Fibroblast of skin of right quadriceps (primary cell): ENCODE data around the gene WDR91.

Source experiments
- DNase-seq: peaks from one replicate; pipeline ENCODE4 v3.0.0-alpha.2; 2013

The WDR91 gene

GRCh38 chr7:135195968-135196629, 15.2 kb downstream of the WDR91 start:
- no peak for DNase-seq

GRCh38 chr7:135195156-135195555, 16.2 kb downstream of the WDR91 start:
- DNase-seq = no peak

- DNase-seq = peak; percentile 24
Measured at GRCh38 chr7:135194494-135195095, 16.7 kb downstream of the WDR91 start.

DNA sequence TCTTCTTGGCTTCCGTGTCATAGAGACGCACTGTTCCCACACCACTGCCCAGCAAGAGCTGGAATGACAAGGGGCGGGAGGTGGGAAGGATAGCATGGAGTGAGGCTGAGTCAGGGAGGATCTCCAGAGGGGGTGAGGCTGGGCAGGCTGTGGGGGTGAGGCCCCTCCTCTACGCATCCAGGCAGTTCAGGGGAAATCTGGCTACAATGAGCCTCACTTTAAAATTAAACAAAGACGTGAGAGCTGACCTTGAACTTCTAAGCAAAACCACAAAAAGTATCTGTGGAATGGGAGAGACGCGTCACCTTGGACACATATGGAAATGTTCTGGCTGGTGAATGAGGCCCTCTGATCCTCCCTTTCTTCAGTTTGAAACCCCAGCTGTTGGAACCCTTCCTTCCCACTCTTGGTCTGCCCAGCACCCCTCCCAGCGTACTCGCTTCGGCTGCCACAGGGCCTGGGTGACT, 17.7 kb downstream of the WDR91 start:
- DNase-seq = peak; percentile 96

DNA sequence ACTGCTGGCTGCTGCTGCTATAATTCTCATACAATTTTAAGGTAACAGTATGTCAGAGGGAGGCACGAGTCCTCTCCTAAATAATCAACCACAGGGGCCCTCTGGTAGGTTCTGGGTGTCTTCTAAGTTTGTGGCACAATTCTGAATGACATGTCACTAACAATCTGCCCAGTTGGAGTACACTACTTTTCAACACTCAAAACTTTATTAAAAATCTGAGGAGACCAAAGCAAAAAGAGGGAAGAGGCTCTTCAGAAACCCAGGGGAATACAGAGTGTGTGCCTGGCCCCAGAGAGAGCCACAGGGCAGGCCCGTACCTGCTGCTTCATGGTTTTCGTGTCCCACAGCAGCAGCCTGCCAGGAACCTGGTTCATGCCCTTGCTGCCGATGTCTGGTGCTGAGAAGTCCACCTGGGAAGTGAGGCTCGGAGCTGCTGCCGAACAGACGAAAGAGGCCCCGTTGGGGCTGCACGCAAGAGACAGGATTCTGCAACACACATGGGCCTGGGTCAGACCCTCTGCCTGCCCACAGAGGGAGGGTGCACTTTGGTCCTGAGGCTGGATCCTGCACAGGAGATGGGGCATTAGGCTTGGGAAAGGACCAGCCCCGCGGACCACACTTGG, 18.3 kb downstream of the WDR91 start:
- no peak for DNase-seq

- no peak for DNase-seq
Measured at GRCh38 chr7:135190703-135191102, 20.6 kb downstream of the WDR91 start.

- peak; percentile 75 for DNase-seq
Measured at GRCh38 chr7:135189961-135190360, 21.4 kb downstream of the WDR91 start.

DNA sequence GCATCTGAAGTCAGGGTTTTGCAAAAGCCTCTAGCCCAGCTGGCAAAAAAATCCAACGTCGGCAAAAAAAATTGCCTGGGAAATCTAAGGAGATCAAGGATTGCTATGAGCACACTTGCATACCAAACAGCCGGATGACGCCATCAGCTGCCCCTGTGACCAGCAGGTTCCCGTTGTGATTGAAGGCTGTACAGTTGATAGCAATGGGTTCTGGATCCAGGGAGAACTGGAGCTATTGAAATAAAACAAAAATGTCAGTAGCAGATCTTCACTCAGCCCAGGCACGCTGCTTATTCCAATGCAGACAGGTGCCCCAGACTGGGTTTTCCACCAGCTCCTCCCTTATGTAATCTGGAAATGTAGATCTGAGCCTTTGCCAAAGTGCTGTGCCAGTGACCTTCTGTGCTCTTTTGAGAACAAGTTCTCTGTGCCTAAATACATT, 22.1 kb downstream of the WDR91 start:
- no peak for DNase-seq

GRCh38 chr7:135188298-135188984, 22.9 kb downstream of the WDR91 start:
- no peak for DNase-seq

DNA sequence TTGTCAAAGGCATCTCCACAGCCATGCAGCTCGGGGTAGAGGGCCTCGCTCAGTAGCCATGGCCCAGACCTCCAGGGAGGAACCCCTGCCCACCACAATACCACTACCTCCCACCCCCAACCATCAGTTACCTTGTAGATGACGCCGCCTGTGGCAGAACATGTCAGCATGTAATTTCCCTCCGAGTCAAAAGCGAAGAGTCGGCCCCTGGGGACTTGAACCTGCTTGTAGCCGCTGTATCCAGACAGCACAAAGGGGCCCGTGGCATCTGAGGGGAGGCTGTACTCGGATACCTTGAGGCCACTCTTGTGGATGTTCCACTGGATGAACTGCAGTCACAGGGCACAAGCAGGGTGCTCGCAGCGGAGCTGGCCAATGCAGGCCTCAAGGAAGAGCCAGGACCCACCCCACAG, 24.5 kb downstream of the WDR91 start:
- no peak for DNase-seq

- DNase-seq = no peak
Measured at GRCh38 chr7:135186261-135186540, 25.1 kb downstream of the WDR91 start.

- no peak for DNase-seq
Measured at GRCh38 chr7:135185471-135186260, 25.7 kb downstream of the WDR91 start.

DNA sequence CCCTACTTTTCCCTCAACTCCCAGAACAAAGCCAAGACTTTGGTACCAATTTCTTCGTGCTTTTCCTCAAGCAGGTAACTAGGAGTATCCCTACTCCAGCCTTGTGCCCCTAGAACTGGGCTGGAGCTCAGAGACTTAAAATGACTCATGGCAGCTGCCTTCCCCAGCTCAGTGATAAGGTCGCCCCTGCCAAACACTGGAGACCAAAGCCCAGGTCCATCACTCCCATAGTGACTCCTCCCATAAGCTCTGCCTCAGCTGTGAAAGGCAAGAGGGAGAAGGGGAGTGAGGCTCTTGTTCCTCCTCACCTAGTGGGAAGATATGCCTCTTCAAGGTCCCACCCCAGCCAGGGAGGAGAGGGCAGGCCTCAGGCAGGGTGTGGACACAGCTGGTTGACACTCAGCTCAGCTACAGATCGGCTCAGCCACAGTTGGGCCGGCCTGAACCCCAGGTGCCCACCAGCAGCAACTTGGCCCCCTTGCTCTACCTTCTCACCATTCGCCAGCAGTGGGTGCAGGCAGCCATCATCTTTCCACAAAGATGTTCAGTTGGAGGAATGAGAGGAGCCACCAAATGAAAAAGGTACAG, 27.0 kb downstream of the WDR91 start:
- no peak for DNase-seq

GRCh38 chr7:135183478-135183877, 27.8 kb downstream of the WDR91 start:
- DNase-seq = no peak

GRCh38 chr7:135181929-135182678, 29.2 kb downstream of the WDR91 start:
- no peak for DNase-seq

- DNase-seq = no peak
Measured at GRCh38 chr7:135181261-135181928, 29.9 kb downstream of the WDR91 start.

DNA sequence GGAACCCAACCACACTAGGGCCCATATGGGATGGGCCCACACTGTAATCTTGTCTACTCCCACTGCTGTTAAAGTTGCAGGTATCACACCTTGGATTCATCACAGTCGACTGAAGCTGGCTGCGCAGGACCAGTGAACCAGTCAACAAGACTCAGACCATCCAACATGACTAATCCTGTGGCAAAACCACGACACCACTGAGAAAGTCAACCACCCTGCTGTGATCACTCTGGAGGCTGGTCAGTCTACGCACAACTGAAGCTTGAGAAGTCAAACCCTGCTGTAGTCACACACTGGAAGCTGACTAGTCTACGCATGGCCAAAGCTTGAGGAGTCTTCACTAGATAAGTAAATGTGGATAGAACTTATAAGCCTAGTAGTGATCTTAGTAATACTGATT, 31.2 kb downstream of the WDR91 start:
- no peak for DNase-seq

DNA sequence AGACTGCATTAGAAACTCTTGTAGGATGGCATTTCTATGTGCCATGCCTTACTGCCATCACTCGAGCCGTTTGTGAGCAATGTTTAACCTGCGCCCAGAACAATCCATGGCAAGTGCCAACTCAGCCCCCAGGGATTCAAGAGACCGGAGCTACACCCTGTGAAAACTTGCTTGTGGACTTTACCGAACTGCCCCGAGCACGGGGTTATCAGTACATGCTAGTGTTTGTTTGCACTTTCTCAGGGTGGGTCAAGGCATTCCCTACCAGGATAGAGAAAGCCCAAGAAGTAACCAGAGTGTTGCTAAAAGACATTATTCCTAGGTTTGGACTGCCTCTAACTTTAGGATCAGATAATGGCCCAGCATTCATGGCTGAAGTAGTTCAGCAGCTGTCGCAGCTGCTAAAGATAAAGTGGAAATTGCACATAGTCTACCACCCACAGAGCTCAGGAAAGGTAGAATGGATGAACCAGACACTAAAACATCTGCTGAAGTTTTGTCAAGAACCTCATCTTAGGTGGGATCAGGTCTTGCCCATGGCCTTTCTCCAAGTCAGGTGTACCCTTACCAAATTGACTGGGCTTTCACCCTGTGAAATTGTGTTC, 31.9 kb downstream of the WDR91 start:
- DNase-seq = no peak

GRCh38 chr7:135178364-135178763, 33.0 kb downstream of the WDR91 start:
- no peak for DNase-seq

DNA sequence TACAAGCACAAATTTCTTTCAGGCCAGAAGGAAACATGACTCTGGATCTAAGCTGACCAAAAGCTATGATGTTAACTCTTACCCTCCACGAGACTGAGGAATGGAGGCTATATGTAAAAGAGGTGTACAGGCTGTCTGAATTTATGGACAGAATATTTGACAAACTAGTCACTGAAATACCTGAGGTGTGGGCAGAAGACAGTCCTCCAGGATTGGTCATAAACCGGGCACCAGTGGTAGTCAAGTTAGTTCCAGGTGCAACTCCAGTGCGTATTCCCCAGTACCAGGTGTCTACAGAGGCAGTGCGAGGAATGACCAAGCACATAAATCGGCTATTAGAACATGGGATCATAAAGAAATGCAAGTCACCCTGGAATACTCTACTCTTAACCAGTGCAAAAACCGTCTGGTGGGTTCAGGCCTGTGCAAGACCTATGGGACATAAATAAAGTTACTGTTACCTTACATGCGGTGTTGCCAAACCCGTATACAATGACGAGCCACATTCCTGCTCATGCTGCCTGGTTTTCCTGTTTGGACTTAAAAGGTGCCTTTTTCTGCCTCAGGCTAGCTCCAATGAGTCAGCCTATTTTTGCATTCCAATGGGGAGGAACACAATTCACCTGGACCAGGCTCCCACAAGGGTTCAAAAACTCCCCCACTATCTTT, 34.2 kb downstream of the WDR91 start:
- no peak for DNase-seq
